AG04450 (cell line): Measurements from ENCODE around the gene GIT2. TPM values are rescaled to one million over a fixed set of nuclear protein-coding genes. Genes with fewer than 3 reads are reported as not detected.

Experiments
- CTCF ChIA-PET: fragments of 300-600, 350-600 bp; formaldehyde crosslinking; extraction: SDS; loops from one replicate; lab custom pipeline; 2022; ENCODE audit warnings: antibody characterized with exemption, inconsistent platforms; lab: Charles Lee
- POLR2A ChIA-PET: fragments of 350-600 bp; formaldehyde crosslinking; extraction: SDS; loops from one replicate; lab custom pipeline; 2021; ENCODE audit warnings: antibody characterized with exemption, inconsistent platforms; lab: Yijun Ruan, JAX
- DNase-seq: peaks from one replicate; pipeline ENCODE4 v3.0.0-alpha.2; 2011; ENCODE audit warnings: low read depth, low spot score
- H3K27ac ChIP-seq: one replicate; pipeline ENCODE4 v1.5.1; 2012; ENCODE audit warnings: low read depth, low read length, control low read depth
- H3K27me3 ChIP-seq: one replicate; pipeline ENCODE4 v1.6.0; 2012; ENCODE audit warnings: low read length; ENCODE audit not compliant: control insufficient read depth, insufficient read depth
- H3K4me3 ChIP-seq: 2 replicates; pipeline ENCODE4 v1.5.1; 2011; ENCODE audit warnings: mild to moderate bottlenecking, low read depth, low read length, control low read depth
- H3K9me3 ChIP-seq: 2 replicates; pipeline ENCODE4 v1.5.1; 2012; ENCODE audit warnings: low read length; ENCODE audit not compliant: control insufficient read depth, insufficient read depth
- polyA plus RNA-seq: library from polyadenylated mRNA; depleted of rRNA; stranded (reverse); fragments of >200 nt; gene quantifications from 2 replicates; pipeline ENCODE4 v1.2.3, GENCODE V29; 2011
- TF ChIP-seq, protein P1 (sequence below): IDR thresholded peaks from 2 replicates; pipeline ENCODE4 v1.5.1; 2011; ENCODE audit warnings: low read depth, low read length, control low read depth, inconsistent platforms

Gene GIT2
- polyA plus RNA-seq, 1 experiment, result 57.9 TPM

DNA sequence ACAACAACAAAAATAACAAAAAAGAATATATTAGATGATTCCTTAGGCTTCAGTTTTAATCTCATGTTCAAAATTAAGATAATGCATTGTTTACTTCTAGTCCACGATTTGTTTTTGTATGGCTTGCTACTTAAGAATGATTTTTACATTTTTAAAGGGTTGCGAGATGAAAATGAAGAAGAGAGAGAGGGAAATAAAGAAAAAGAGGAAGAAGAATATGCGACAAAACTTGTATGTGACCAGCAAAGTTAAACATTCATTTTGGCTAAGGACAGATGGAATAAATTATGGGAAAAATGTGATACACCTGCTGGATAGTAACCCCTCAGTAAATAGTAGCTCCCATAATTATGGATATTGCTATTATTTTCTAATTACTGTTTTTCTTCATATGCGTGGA is 1.2 kb upstream of the GIT2 start:
- Histone ChIP-seq H3K4me3 (no peak overlapping the region), H3K9me3 (no peaks in the 10 kb centered on the region), H3K27me3 (no peaks in the 10 kb centered on the region), H3K27ac (no peak overlapping the region)
- ChIA-PET POLR2A (interaction anchor here (1.2 kb wide), 1 partner anchor 109 kb away, joined by 7 read pairs; no protein-coding TSS in a partner anchor), CTCF (no interaction called here)
- TF ChIP-seq, protein P1, sequence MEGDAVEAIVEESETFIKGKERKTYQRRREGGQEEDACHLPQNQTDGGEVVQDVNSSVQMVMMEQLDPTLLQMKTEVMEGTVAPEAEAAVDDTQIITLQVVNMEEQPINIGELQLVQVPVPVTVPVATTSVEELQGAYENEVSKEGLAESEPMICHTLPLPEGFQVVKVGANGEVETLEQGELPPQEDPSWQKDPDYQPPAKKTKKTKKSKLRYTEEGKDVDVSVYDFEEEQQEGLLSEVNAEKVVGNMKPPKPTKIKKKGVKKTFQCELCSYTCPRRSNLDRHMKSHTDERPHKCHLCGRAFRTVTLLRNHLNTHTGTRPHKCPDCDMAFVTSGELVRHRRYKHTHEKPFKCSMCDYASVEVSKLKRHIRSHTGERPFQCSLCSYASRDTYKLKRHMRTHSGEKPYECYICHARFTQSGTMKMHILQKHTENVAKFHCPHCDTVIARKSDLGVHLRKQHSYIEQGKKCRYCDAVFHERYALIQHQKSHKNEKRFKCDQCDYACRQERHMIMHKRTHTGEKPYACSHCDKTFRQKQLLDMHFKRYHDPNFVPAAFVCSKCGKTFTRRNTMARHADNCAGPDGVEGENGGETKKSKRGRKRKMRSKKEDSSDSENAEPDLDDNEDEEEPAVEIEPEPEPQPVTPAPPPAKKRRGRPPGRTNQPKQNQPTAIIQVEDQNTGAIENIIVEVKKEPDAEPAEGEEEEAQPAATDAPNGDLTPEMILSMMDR, result no peak
- DNase-seq, result no peak

DNA sequence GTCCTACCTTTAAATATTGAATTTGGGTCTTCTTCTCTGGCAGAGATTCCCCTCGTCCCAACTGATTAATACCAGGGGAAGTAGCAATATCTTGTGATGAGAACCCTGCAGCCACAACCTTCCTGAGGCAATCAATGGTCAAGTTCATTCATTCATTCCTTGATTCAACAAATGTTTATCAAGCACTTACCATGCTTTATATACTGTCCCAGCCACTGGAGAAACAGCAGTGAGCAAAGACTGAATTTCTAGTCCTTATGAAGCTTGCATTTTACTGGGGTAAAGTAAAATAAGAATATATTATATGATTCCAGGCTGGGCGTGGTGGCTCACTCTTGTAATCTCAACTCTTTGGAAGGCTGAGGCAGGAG is 300 bp upstream of the GIT2 start:
- Histone ChIP-seq H3K27ac (no peak overlapping the region), H3K27me3 (no peaks in the 10 kb centered on the region), H3K9me3 (no peaks in the 10 kb centered on the region), H3K4me3 (peak overlapping the region; percentile 90)
- CTCF ChIA-PET, result no interaction called here
- TF ChIP-seq, protein P1, result no peak
- no peak for DNase-seq
- POLR2A ChIA-PET, result interaction anchor here (0.7 kb wide), 1 partner anchor 106 kb away, joined by 3 read pairs; no protein-coding TSS in a partner anchor

DNA sequence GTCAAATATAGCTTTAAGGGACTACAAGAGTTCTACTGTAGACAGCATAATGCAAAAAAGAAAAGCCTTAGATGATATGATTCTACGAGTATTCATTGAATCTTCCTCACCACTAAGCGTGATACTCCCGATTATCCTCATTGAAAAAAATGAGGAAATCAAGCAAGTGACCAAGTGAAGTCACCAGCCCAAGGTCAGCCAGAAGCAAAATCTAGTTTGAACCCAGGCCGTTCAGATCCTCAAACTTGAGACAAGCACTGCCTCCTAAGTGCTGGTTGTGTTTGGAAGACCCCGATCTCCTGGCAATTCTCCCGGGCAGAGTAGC is 845 bp downstream of the GIT2 start:
- no peaks in the 10 kb centered on the region for H3K27me3 ChIP-seq
- ChIA-PET CTCF (interaction anchor here (0.7 kb wide), 1 partner anchor 436 kb away, joined by 3 read pairs; no protein-coding TSS in a partner anchor), POLR2A (no interaction called here)
- H3K9me3 ChIP-seq, result no peaks in the 10 kb centered on the region
- no peak for DNase-seq
- H3K4me3 ChIP-seq, result peak overlapping the region; percentile 90
- H3K27ac ChIP-seq, result peak overlapping the region; percentile 34
- TF ChIP-seq, protein P1, result no peak

DNA sequence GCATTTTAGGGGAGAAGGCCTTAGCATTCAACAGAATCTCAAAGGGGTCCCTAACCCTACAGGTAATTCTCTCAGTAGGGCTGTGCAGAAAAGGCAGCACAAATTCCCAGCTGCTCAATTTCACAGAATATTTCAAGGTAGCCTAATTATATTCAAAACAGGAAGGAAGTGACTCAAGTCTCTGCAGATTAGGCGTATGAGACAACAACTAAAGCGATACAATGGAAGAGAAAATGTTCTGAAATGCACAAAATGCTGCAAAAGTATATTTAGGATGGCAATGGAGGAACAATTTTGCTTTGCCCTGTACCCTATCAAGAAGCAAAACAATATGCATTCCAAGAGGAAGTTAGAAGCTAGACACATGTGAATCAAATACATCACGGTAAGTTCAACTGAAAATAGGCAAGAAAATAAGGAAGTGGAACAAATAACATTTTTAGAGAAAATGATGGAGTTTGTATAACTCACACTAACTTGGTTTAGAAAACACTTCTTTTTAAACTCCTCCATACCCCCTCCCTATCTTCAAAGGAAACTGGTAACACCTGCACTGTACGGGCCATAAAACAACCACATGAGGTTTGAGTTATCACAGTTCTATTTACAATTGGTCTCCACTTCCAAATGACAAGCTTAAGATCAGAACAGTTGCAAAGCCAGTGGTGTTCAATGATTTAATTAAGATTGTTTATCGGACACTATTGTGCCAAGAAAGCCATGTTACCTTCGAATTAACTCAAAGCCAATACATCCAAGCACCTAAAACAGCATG is 1.6 kb downstream of the GIT2 start:
- H3K27me3 ChIP-seq, result no peaks in the 10 kb centered on the region
- ChIA-PET CTCF (interaction anchor here (0.7 to 1.1 kb wide), 2 partner anchors 437 kb away, joined by 3 read pairs; no protein-coding TSS in a partner anchor), POLR2A (no interaction called here)
- no peak overlapping the region for H3K27ac ChIP-seq
- DNase-seq, result no peak
- peak overlapping the region; percentile 90 for H3K4me3 ChIP-seq
- no peaks in the 10 kb centered on the region for H3K9me3 ChIP-seq
- TF ChIP-seq, protein P1, result no peak

DNA sequence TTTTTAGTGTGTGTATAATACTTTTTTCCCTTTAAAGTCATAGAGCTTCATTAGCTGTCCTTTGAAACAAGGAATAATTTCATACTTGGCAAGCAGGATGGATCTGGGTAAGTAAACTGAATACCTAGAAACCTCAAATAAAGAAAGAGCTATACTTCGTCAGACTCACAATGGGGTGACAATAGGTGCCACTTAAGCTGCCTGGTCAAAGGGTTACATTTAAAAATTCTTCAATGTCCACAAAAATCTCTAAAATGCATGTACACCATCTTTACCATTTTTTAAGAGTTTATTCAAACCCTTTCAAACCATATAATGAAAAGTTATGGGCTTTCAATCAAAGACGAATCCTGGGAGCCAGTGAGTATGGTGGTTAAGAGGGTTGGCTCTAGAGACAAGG is 3.1 kb downstream of the GIT2 start:
- CTCF ChIA-PET, result interaction anchor here (1.5 kb wide), 1 partner anchor 139 kb away, joined by 3 read pairs; no protein-coding TSS in a partner anchor
- H3K27ac ChIP-seq, result no peak overlapping the region
- H3K4me3 ChIP-seq, result no peak overlapping the region
- DNase-seq, result no peak
- H3K27me3 ChIP-seq, result no peaks in the 10 kb centered on the region
- POLR2A ChIA-PET, result no interaction called here
- H3K9me3 ChIP-seq, result no peaks in the 10 kb centered on the region
- TF ChIP-seq, protein P1, result no peak
